Muscle layer of colon (tissue), 2 donors: ENCODE measurements around the gene MCOLN2.

ENCODE experiments used
- H3K27ac ChIP-seq: one replicate; pipeline ENCODE4 v1.7.0; 2013; ENCODE audit warnings: low read depth, mild to moderate bottlenecking, low read length, moderate library complexity
- H3K27me3 ChIP-seq, 2 donors: one replicate each; pipeline ENCODE4 v1.7.0; 2013; ENCODE audit warnings: low read length in 2 of 2, mild to moderate bottlenecking in 2 of 2; ENCODE audit not compliant: insufficient read depth in 2 of 2, control insufficient read depth in 1 of 2
- H3K36me3 ChIP-seq: one replicate; pipeline ENCODE4 v1.7.0; 2013; ENCODE audit warnings: mild to moderate bottlenecking, low read length; ENCODE audit not compliant: insufficient read depth
- H3K4me1 ChIP-seq: one replicate; pipeline ENCODE4 v1.7.0; 2013; ENCODE audit warnings: mild to moderate bottlenecking, low read length; ENCODE audit not compliant: insufficient read depth
- H3K4me3 ChIP-seq, 2 donors: one replicate each; pipeline ENCODE4 v1.7.0; 2013; ENCODE audit warnings: low read length in 2 of 2, low read depth in 1 of 2, mild to moderate bottlenecking in 1 of 2, moderate library complexity in 1 of 2
- H3K9ac ChIP-seq: one replicate; pipeline ENCODE4 v1.7.0; 2013; ENCODE audit warnings: low read length
- H3K9me3 ChIP-seq: one replicate; pipeline ENCODE4 v1.7.0; 2013; ENCODE audit warnings: mild to moderate bottlenecking, low read length
- donor health status: abdominal sarcoma.
- donor health status: Adenocarcinoma of cecum.

Gene MCOLN2

GRCh38 chr1:84996846-84997666 is at the start of gene MCOLN2:
TSS of gene MCOLN2 (minus strand) at chr1:84997113. CDS start at chr1:84996872, 241 bp downstream.
- Histone ChIP-seq H3K4me3 (peak within 1 kb of the TSS; percentile 75 to 84), H3K4me1 (peaks cover 5% of the 10 kb centered on the region), H3K9me3 (no peaks in the 10 kb centered on the region), H3K9ac (no peak within 1 kb of the TSS), H3K27ac (no peak within 1 kb of the TSS), H3K36me3 (no peaks in the 10 kb centered on the region), H3K27me3 (peaks cover 8 to 14% of the 10 kb centered on the region in 2 donors)

- Histone ChIP-seq H3K27me3 (peaks cover 4 to 14% of the 10 kb centered on the region in 2 donors), H3K36me3 (no peaks in the 10 kb centered on the region), H3K9ac (no peak overlapping the region), H3K4me1 (no peaks in the 10 kb centered on the region), H3K4me3 (no peak overlapping the region), H3K27ac (no peak overlapping the region), H3K9me3 (no peaks in the 10 kb centered on the region)
Observed at GRCh38 chr1:85042413-85042812, 45.5 kb upstream of the MCOLN2 start.

- no peaks in the 10 kb centered on the region for H3K4me1 ChIP-seq
- H3K9ac ChIP-seq = no peak overlapping the region
- no peaks in the 10 kb centered on the region for H3K9me3 ChIP-seq
- no peak overlapping the region for H3K4me3 ChIP-seq
- H3K36me3 ChIP-seq = no peaks in the 10 kb centered on the region
- H3K27ac ChIP-seq = no peak overlapping the region
- peaks cover 4 to 8% of the 10 kb centered on the region in 2 donors for H3K27me3 ChIP-seq
Observed at GRCh38 chr1:85041793-85042192, 44.9 kb upstream of the MCOLN2 start.

GRCh38 chr1:85033221-85033620 is 36.3 kb upstream of the MCOLN2 start:
- no peak overlapping the region for H3K9ac ChIP-seq

GRCh38 chr1:85030536-85030935 is 33.6 kb upstream of the MCOLN2 start:
- Histone ChIP-seq H3K27ac (no peak overlapping the region), H3K4me1 (no peaks in the 10 kb centered on the region), H3K9ac (no peak overlapping the region), H3K9me3 (no peaks in the 10 kb centered on the region), H3K27me3 (no peaks in the 10 kb centered on the region), H3K36me3 (no peaks in the 10 kb centered on the region), H3K4me3 (no peak overlapping the region)

More at GRCh38 chr1:85033221-85033620, 36.3 kb upstream of the MCOLN2 start:
- Histone ChIP-seq H3K27me3 (no peaks in the 10 kb centered on the region), H3K27ac (no peak overlapping the region), H3K4me3 (no peak overlapping the region), H3K9me3 (no peaks in the 10 kb centered on the region), H3K4me1 (no peaks in the 10 kb centered on the region), H3K36me3 (no peaks in the 10 kb centered on the region)

- H3K9ac ChIP-seq = no peak overlapping the region
- no peaks in the 10 kb centered on the region for H3K9me3 ChIP-seq
- H3K4me3 ChIP-seq = no peak overlapping the region
- H3K36me3 ChIP-seq = no peaks in the 10 kb centered on the region
- H3K27ac ChIP-seq = no peak overlapping the region
- H3K27me3 ChIP-seq = no peaks in the 10 kb centered on the region
- H3K4me1 ChIP-seq = no peaks in the 10 kb centered on the region
Observed at GRCh38 chr1:85028151-85028550, 31.2 kb upstream of the MCOLN2 start.

- H3K9ac ChIP-seq = no peak overlapping the region
- H3K27me3 ChIP-seq = no peaks in the 10 kb centered on the region
- H3K4me3 ChIP-seq = no peak overlapping the region
- no peaks in the 10 kb centered on the region for H3K4me1 ChIP-seq
- H3K27ac ChIP-seq = no peak overlapping the region
- no peaks in the 10 kb centered on the region for H3K9me3 ChIP-seq
- H3K36me3 ChIP-seq = no peaks in the 10 kb centered on the region
Observed at GRCh38 chr1:85027242-85027983, 30.5 kb upstream of the MCOLN2 start.

GRCh38 chr1:85025940-85026339 is 29.0 kb upstream of the MCOLN2 start:
- Histone ChIP-seq H3K36me3 (no peaks in the 10 kb centered on the region), H3K27ac (no peak overlapping the region), H3K9me3 (no peaks in the 10 kb centered on the region), H3K27me3 (no peaks in the 10 kb centered on the region), H3K9ac (no peak overlapping the region), H3K4me3 (no peak overlapping the region), H3K4me1 (no peaks in the 10 kb centered on the region)

- H3K36me3 ChIP-seq = no peaks in the 10 kb centered on the region
- H3K4me3 ChIP-seq = no peak overlapping the region
- no peak overlapping the region for H3K27ac ChIP-seq
- no peaks in the 10 kb centered on the region for H3K27me3 ChIP-seq
- no peak overlapping the region for H3K9ac ChIP-seq
- H3K4me1 ChIP-seq = no peaks in the 10 kb centered on the region
- no peaks in the 10 kb centered on the region for H3K9me3 ChIP-seq
Observed at GRCh38 chr1:85024736-85025135, 27.8 kb upstream of the MCOLN2 start.

GRCh38 chr1:85022700-85023099 is 25.8 kb upstream of the MCOLN2 start:
- no peak overlapping the region for H3K9ac ChIP-seq
- no peak overlapping the region for H3K4me3 ChIP-seq
- no peaks in the 10 kb centered on the region for H3K4me1 ChIP-seq
- no peaks in the 10 kb centered on the region for H3K9me3 ChIP-seq
- no peaks in the 10 kb centered on the region for H3K36me3 ChIP-seq
- no peak overlapping the region for H3K27ac ChIP-seq
- H3K27me3 ChIP-seq = no peaks in the 10 kb centered on the region

- H3K4me3 ChIP-seq = no peak overlapping the region
- no peaks in the 10 kb centered on the region for H3K36me3 ChIP-seq
- no peaks in the 10 kb centered on the region for H3K9me3 ChIP-seq
- no peak overlapping the region for H3K9ac ChIP-seq
- H3K27me3 ChIP-seq = no peaks in the 10 kb centered on the region
- no peaks in the 10 kb centered on the region for H3K4me1 ChIP-seq
- no peak overlapping the region for H3K27ac ChIP-seq
Observed at GRCh38 chr1:85019994-85020393, 23.1 kb upstream of the MCOLN2 start.
